ENCODE data around the gene SLC19A3. TPM values are rescaled to one million over a fixed set of nuclear protein-coding genes. Genes with fewer than 3 reads are reported as not detected.

The SLC19A3 gene
- polyA plus RNA-seq, 1 experiment: not detected

GRCh38 chr2:227706859-227707258 is 11.0 kb downstream of the SLC19A3 start:
- no peak for TF ChIP-seq CTCF (IDR thresholded peaks at IDR 0.05; ENCODE audit: low read depth, low read length)
- DNase-seq (ENCODE audit: low read depth, low spot score): no peak
- no peaks in the 10 kb centered on the region for H3K27me3 ChIP-seq (ENCODE audit: control insufficient read depth, insufficient read depth, low read length)
- H3K27ac ChIP-seq (ENCODE audit: low read depth, low read length): no peak overlapping the region
- CTCF ChIA-PET: interaction anchor here (0.6 to 1.0 kb wide), 2 partner anchors 49 to 61 kb away, joined by 3 to 5 read pairs; no protein-coding TSS in a partner anchor
- POLR2A ChIA-PET: no interaction called here
- H3K4me3 ChIP-seq (ENCODE audit: low read depth, low read length): no peak overlapping the region
- no peaks in the 10 kb centered on the region for H3K9me3 ChIP-seq (ENCODE audit: control insufficient read depth, insufficient read depth, low read length)

GRCh38 chr2:227703961-227704360 is 13.9 kb downstream of the SLC19A3 start:
- CTCF ChIA-PET: no interaction called here
- no peak overlapping the region for H3K27ac ChIP-seq (ENCODE audit: low read depth, low read length)
- TF ChIP-seq CTCF (IDR thresholded peaks at IDR 0.05; ENCODE audit: low read depth, low read length): no peak
- DNase-seq (ENCODE audit: low read depth, low spot score): no peak
- POLR2A ChIA-PET: no interaction called here
- H3K9me3 ChIP-seq (ENCODE audit: control insufficient read depth, insufficient read depth, low read length): no peaks in the 10 kb centered on the region; the same call in 1 of the 2 replicates
- no peaks in the 10 kb centered on the region for H3K27me3 ChIP-seq (ENCODE audit: control insufficient read depth, insufficient read depth, low read length)
- H3K4me3 ChIP-seq (ENCODE audit: low read depth, low read length): no peak overlapping the region

GRCh38 chr2:227703280-227703732 is 14.5 kb downstream of the SLC19A3 start:
- POLR2A ChIA-PET: no interaction called here
- CTCF ChIA-PET: interaction anchor here (1.2 kb wide), 1 partner anchor 63 kb away, joined by 3 read pairs; no protein-coding TSS in a partner anchor
- H3K27me3 ChIP-seq (ENCODE audit: control insufficient read depth, insufficient read depth, low read length): no peaks in the 10 kb centered on the region
- no peak for TF ChIP-seq CTCF (IDR thresholded peaks at IDR 0.05; ENCODE audit: low read depth, low read length)
- DNase-seq (ENCODE audit: low read depth, low spot score): no peak
- no peaks in the 10 kb centered on the region; the same call in 1 of the 2 replicates for H3K9me3 ChIP-seq (ENCODE audit: control insufficient read depth, insufficient read depth, low read length)
- no peak overlapping the region for H3K27ac ChIP-seq (ENCODE audit: low read depth, low read length)
- no peak overlapping the region for H3K4me3 ChIP-seq (ENCODE audit: low read depth, low read length)

GRCh38 chr2:227701556-227701955 is 16.3 kb downstream of the SLC19A3 start:
- POLR2A ChIA-PET: no interaction called here
- Histone ChIP-seq H3K4me3 (ENCODE audit: low read depth, low read length) (no peak overlapping the region), H3K9me3 (ENCODE audit: control insufficient read depth, insufficient read depth, low read length) (no peaks in the 10 kb centered on the region; the same call in 1 of the 2 replicates), H3K27me3 (ENCODE audit: control insufficient read depth, insufficient read depth, low read length) (no peaks in the 10 kb centered on the region), H3K27ac (ENCODE audit: low read depth, low read length) (no peak overlapping the region)
- TF ChIP-seq CTCF (IDR thresholded peaks at IDR 0.05; ENCODE audit: low read depth, low read length): no peak
- DNase-seq (ENCODE audit: low read depth, low spot score): no peak
- CTCF ChIA-PET: no interaction called here

- no peaks in the 10 kb centered on the region for H3K27me3 ChIP-seq (ENCODE audit: control insufficient read depth, insufficient read depth, low read length)
- no peaks in the 10 kb centered on the region; the same call in 1 of the 2 replicates for H3K9me3 ChIP-seq (ENCODE audit: control insufficient read depth, insufficient read depth, low read length)
- CTCF ChIA-PET: interaction anchor here (1.0 kb wide), 1 partner anchor 39 kb away, joined by 3 read pairs; no protein-coding TSS in a partner anchor
- POLR2A ChIA-PET: no interaction called here
- TF ChIP-seq CTCF (IDR thresholded peaks at IDR 0.05; ENCODE audit: low read depth, low read length): no peak
- H3K27ac ChIP-seq (ENCODE audit: low read depth, low read length): no peak overlapping the region
- H3K4me3 ChIP-seq (ENCODE audit: low read depth, low read length): no peak overlapping the region
- no peak for DNase-seq (ENCODE audit: low read depth, low spot score)
Measured at GRCh38 chr2:227696990-227697679, 20.7 kb downstream of the SLC19A3 start.
